ENCODE measurements around the gene TGM6. TPM values are rescaled to one million over a fixed set of nuclear protein-coding genes. Genes with fewer than 3 reads are reported as not detected.

Gene TGM6
- total RNA-seq, 4 donors from 2014 or later, result not detected

GRCh38 chr20:2368621-2369020 is 12.1 kb upstream of the TGM6 start:
- Histone ChIP-seq H3K4me3 (no peak overlapping the region), H3K4me1 (no peaks in the 10 kb centered on the region), H3K36me3 (no peaks in the 10 kb centered on the region), H3K9me3 (no peaks in the 10 kb centered on the region), H3K27me3 (no peaks in the 10 kb centered on the region), H3K27ac (no peak overlapping the region)
- DNase-seq, result no peak
- TF ChIP-seq CTCF (IDR thresholded peaks at IDR 0.05) (no peak), POLR2A (IDR thresholded peaks at IDR 0.05) (no peak)
- intact Hi-C loops (cut with DNase I; ENCODE audit: low total_unique reads), result no loop called here

GRCh38 chr20:2373098-2373497 is 7.6 kb upstream of the TGM6 start:
- H3K27ac ChIP-seq, result no peak overlapping the region
- no peaks in the 10 kb centered on the region for H3K9me3 ChIP-seq
- H3K36me3 ChIP-seq, result no peaks in the 10 kb centered on the region
- intact Hi-C loops (cut with DNase I; ENCODE audit: low total_unique reads), result no loop called here
- DNase-seq, result no peak
- TF ChIP-seq POLR2A (IDR thresholded peaks at IDR 0.05), result no peak
- no peak for TF ChIP-seq CTCF (IDR thresholded peaks at IDR 0.05)
- H3K27me3 ChIP-seq, result no peaks in the 10 kb centered on the region
- H3K4me1 ChIP-seq, result no peaks in the 10 kb centered on the region
- no peak overlapping the region for H3K4me3 ChIP-seq

GRCh38 chr20:2374346-2375125 is 6.2 kb upstream of the TGM6 start:
- DNase-seq, result no peak
- Histone ChIP-seq H3K4me3 (no peak overlapping the region), H3K36me3 (no peaks in the 10 kb centered on the region), H3K27ac (no peak overlapping the region), H3K27me3 (no peaks in the 10 kb centered on the region), H3K4me1 (no peaks in the 10 kb centered on the region), H3K9me3 (no peaks in the 10 kb centered on the region)
- intact Hi-C loops (cut with DNase I; ENCODE audit: low total_unique reads), result no loop called here
- TF ChIP-seq CTCF (IDR thresholded peaks at IDR 0.05) (no peak), POLR2A (IDR thresholded peaks at IDR 0.05) (no peak)

- DNase-seq, result no peak
- Histone ChIP-seq H3K9me3 (no peaks in the 10 kb centered on the region), H3K4me1 (no peaks in the 10 kb centered on the region), H3K4me3 (no peak overlapping the region), H3K27me3 (no peaks in the 10 kb centered on the region), H3K36me3 (no peaks in the 10 kb centered on the region), H3K27ac (no peak overlapping the region)
- intact Hi-C loops (cut with DNase I; ENCODE audit: low total_unique reads), result no loop called here
- TF ChIP-seq POLR2A (IDR thresholded peaks at IDR 0.05) (no peak), CTCF (IDR thresholded peaks at IDR 0.05) (no peak)
Observed at GRCh38 chr20:2378893-2379292, 1.8 kb upstream of the TGM6 start.

- H3K27me3 ChIP-seq, result no peaks in the 10 kb centered on the region
- no peak for TF ChIP-seq CTCF (IDR thresholded peaks at IDR 0.05)
- no peak for TF ChIP-seq POLR2A (IDR thresholded peaks at IDR 0.05)
- H3K9me3 ChIP-seq, result no peaks in the 10 kb centered on the region
- no peaks in the 10 kb centered on the region for H3K4me1 ChIP-seq
- intact Hi-C loops (cut with DNase I; ENCODE audit: low total_unique reads), result no loop called here
- H3K36me3 ChIP-seq, result no peaks in the 10 kb centered on the region
- no peak overlapping the region for H3K27ac ChIP-seq
- H3K4me3 ChIP-seq, result no peak overlapping the region
- no peak for DNase-seq
Observed at GRCh38 chr20:2379511-2380229, 1.0 kb upstream of the TGM6 start.

Data from uterus (tissue), 4 donors.